ENCODE data around the gene SPAG6. TPM values are rescaled to one million over a fixed set of nuclear protein-coding genes. Genes with fewer than 3 reads are reported as not detected.

The SPAG6 gene
- polyA plus RNA-seq, 3 donors: 0.11 to 0.13 TPM; not detected in 1

DNA sequence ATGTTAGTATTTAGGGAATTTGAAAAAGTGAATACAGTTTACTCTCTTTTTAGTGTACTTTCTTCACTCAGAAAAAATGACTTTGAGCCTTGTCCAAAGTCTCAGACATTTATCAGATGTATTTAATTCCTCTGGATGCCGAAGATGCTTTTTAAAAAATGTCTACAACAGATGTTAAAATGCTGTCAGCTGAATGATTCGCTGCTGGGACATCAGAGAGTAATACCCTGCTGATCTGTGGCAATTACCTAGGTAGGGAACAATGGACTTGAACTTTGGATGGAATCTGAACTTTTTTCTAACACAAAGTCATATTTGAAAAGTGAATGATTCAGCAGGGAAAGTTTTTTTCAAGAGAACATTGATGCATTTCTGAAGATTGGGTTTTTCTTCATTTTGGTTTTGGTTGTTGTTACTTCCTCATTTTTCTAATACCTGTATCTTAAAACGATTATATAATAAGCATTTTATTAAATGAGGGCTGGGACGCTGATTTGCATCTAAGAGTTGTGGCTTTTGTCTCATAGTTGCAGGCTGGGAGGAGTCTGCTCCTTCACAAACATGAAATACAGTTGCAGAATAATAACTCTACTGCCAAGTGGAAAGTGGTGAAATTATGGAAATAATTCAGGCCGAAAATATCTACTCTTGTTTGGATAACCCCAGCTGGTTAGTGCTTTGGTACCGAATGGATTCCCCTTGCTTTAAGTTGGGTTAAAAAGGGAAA, 98.0 kb downstream of the SPAG6 start:
- Mint-ChIP-seq H3K36me3 (peaks cover 0 to 6% of the 10 kb centered on the region in 2 donors), H3K27ac (no peak overlapping the region), H3K4me3 (no peak overlapping the region), H3K4me1 (peaks cover 8% of the 10 kb centered on the region), H3K9me3 (peaks cover 0 to 3% (median 0%) of the 10 kb centered on the region in 7 donors), H3K27me3 (ENCODE audit: low read depth in 3 of 3) (peaks cover 19 to 44% (median 25%) of the 10 kb centered on the region in 3 donors)
- no peak overlapping the region for H2AFZ ChIP-seq (ENCODE audit: insufficient read depth, low read depth, low read length, poor library complexity, severe bottlenecking)
- H3K4me3 ChIP-seq (replicated peaks in 1 of 3; ENCODE audit: low read depth in 2 of 3, low read length in 3 of 3): no peak overlapping the region
- H3K9me3 ChIP-seq (replicated peaks in 1 of 2; ENCODE audit: control insufficient read depth in 1 of 2, insufficient read depth in 1 of 2, low read length in 2 of 2): no peaks in the 10 kb centered on the region
- H3K27me3 ChIP-seq (ENCODE audit: control insufficient read depth in 2 of 2, insufficient read depth in 2 of 2, low read length in 2 of 2): peaks cover 15 to 37% of the 10 kb centered on the region in 2 donors
- no peaks in the 10 kb centered on the region for H3K36me3 ChIP-seq (replicated peaks in 1 of 2; ENCODE audit: control insufficient read depth in 1 of 2, insufficient read depth in 2 of 2, low read length in 2 of 2)
- TF ChIP-seq, protein P1, sequence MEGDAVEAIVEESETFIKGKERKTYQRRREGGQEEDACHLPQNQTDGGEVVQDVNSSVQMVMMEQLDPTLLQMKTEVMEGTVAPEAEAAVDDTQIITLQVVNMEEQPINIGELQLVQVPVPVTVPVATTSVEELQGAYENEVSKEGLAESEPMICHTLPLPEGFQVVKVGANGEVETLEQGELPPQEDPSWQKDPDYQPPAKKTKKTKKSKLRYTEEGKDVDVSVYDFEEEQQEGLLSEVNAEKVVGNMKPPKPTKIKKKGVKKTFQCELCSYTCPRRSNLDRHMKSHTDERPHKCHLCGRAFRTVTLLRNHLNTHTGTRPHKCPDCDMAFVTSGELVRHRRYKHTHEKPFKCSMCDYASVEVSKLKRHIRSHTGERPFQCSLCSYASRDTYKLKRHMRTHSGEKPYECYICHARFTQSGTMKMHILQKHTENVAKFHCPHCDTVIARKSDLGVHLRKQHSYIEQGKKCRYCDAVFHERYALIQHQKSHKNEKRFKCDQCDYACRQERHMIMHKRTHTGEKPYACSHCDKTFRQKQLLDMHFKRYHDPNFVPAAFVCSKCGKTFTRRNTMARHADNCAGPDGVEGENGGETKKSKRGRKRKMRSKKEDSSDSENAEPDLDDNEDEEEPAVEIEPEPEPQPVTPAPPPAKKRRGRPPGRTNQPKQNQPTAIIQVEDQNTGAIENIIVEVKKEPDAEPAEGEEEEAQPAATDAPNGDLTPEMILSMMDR (IDR thresholded peaks at IDR 0.05): no peak
- no peaks in the 10 kb centered on the region for H4K20me1 ChIP-seq (ENCODE audit: insufficient read depth, low read length)
- H3K79me2 ChIP-seq (ENCODE audit: insufficient read depth, low read length): no peaks in the 10 kb centered on the region
- intact Hi-C loops (cut with micrococcal nuclease): no loop called here
- 100% methylated on average over 2 of the region's 6 CpGs for WGBS (ENCODE audit: insufficient coverage)
- no peak overlapping the region for H3K9ac ChIP-seq (ENCODE audit: insufficient read depth, low read length, poor library complexity, severe bottlenecking)
- no peak overlapping the region for H3K27ac ChIP-seq (ENCODE audit: low read depth in 1 of 2, low read length in 2 of 2)
- H3K4me2 ChIP-seq (replicated peaks; ENCODE audit: extremely low read depth, low read length, poor library complexity, severe bottlenecking): no peak overlapping the region
- no peak for DNase-seq
- H3K4me1 ChIP-seq (ENCODE audit: control insufficient read depth in 1 of 2, insufficient read depth in 2 of 2, low read length in 2 of 2): peaks cover 5 to 7% of the 10 kb centered on the region in 2 donors

DNA sequence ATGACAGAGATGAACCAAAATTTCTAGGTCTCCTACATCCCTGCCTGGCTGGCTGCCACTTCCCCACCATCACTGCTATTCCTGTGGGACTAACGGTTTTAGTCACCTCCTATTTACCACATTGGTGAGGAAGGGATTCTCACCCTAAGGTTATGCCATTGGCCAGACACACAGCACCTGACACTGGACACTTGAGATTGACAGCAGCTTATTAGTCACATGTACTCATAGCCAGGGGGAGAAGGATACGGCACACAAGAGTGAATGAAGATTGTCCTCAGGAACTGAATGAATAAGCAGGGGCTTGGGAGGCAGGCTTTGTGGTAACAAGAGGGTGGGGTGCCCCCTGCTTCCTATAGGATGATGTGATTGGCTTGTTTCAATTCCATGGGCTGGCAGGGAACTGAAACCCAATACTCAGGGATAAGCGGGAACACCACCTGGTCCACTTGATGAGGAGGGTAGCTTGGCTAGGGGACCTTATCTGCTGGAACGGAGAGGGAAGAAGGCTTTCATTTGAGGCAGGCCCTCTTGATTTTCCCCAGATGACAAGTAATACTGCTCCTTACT, 99.0 kb downstream of the SPAG6 start:
- Mint-ChIP-seq H3K9me3 (no peaks in the 10 kb centered on the region), H3K27me3 (ENCODE audit: low read depth in 3 of 3) (peaks cover 10 to 34% (median 17%) of the 10 kb centered on the region in 3 donors), H3K36me3 (peaks cover 0 to under 1% of the 10 kb centered on the region in 2 donors), H3K4me1 (no peaks in the 10 kb centered on the region), H3K27ac (no peak overlapping the region), H3K4me3 (no peak overlapping the region)
- H3K27ac ChIP-seq (ENCODE audit: low read depth in 1 of 2, low read length in 2 of 2): no peak overlapping the region
- H4K20me1 ChIP-seq (ENCODE audit: insufficient read depth, low read length): no peaks in the 10 kb centered on the region
- 91% methylated on average over 1 of the region's 4 CpGs for WGBS (ENCODE audit: insufficient coverage)
- TF ChIP-seq, protein P1 (IDR thresholded peaks at IDR 0.05): no peak
- H3K79me2 ChIP-seq (ENCODE audit: insufficient read depth, low read length): no peaks in the 10 kb centered on the region
- H3K36me3 ChIP-seq (replicated peaks in 1 of 2; ENCODE audit: control insufficient read depth in 1 of 2, insufficient read depth in 2 of 2, low read length in 2 of 2): no peaks in the 10 kb centered on the region
- no peak overlapping the region for H3K4me2 ChIP-seq (replicated peaks; ENCODE audit: extremely low read depth, low read length, poor library complexity, severe bottlenecking)
- H3K4me3 ChIP-seq (replicated peaks in 1 of 3; ENCODE audit: low read depth in 2 of 3, low read length in 3 of 3): no peak overlapping the region
- DNase-seq: no peak
- H3K9ac ChIP-seq (ENCODE audit: insufficient read depth, low read length, poor library complexity, severe bottlenecking): no peak overlapping the region
- H2AFZ ChIP-seq (ENCODE audit: insufficient read depth, low read depth, low read length, poor library complexity, severe bottlenecking): no peak overlapping the region
- intact Hi-C loops (cut with micrococcal nuclease): no loop called here
- peaks cover 13 to 28% of the 10 kb centered on the region in 2 donors for H3K27me3 ChIP-seq (ENCODE audit: control insufficient read depth in 2 of 2, insufficient read depth in 2 of 2, low read length in 2 of 2)
- no peaks in the 10 kb centered on the region for H3K4me1 ChIP-seq (ENCODE audit: control insufficient read depth in 1 of 2, insufficient read depth in 2 of 2, low read length in 2 of 2)
- no peaks in the 10 kb centered on the region for H3K9me3 ChIP-seq (replicated peaks in 1 of 2; ENCODE audit: control insufficient read depth in 1 of 2, insufficient read depth in 1 of 2, low read length in 2 of 2)

Measured in CD14-positive monocyte (primary cell).